Fibroblast of villous mesenchyme (primary cell): ENCODE data around the gene RER1. TPM values are rescaled to one million over a fixed set of nuclear protein-coding genes. Genes with fewer than 3 reads are reported as not detected.

ENCODE experiments used
- DNase-seq: peaks from one replicate; pipeline ENCODE4 v3.0.0-alpha.2; 2010; ENCODE audit warnings: low read depth
- H3K4me3 ChIP-seq: 2 replicates; pipeline ENCODE4 v1.5.1; 2011; ENCODE audit warnings: low read depth, mild to moderate bottlenecking, low read length
- CTCF ChIP-seq: IDR thresholded peaks from 2 replicates; pipeline ENCODE4 v1.5.1; 2012; ENCODE audit warnings: low read depth, mild to moderate bottlenecking, low read length; ENCODE audit not compliant: insufficient read depth
- total RNA-seq: library from RNA; depleted of rRNA; stranded (reverse); fragments of >200 nt; gene quantifications from 2 replicates; pipeline ENCODE4 v1.2.3, GENCODE V29; 2012

Gene RER1
- total RNA-seq, 1 donor, result 94.1 TPM

- DNase-seq, result no peak
- H3K4me3 ChIP-seq, result no peak overlapping the region
- TF ChIP-seq CTCF, result peak; percentile 7
Measured at GRCh38 chr1:2373551-2374251, 17.9 kb upstream of the RER1 start.

DNA sequence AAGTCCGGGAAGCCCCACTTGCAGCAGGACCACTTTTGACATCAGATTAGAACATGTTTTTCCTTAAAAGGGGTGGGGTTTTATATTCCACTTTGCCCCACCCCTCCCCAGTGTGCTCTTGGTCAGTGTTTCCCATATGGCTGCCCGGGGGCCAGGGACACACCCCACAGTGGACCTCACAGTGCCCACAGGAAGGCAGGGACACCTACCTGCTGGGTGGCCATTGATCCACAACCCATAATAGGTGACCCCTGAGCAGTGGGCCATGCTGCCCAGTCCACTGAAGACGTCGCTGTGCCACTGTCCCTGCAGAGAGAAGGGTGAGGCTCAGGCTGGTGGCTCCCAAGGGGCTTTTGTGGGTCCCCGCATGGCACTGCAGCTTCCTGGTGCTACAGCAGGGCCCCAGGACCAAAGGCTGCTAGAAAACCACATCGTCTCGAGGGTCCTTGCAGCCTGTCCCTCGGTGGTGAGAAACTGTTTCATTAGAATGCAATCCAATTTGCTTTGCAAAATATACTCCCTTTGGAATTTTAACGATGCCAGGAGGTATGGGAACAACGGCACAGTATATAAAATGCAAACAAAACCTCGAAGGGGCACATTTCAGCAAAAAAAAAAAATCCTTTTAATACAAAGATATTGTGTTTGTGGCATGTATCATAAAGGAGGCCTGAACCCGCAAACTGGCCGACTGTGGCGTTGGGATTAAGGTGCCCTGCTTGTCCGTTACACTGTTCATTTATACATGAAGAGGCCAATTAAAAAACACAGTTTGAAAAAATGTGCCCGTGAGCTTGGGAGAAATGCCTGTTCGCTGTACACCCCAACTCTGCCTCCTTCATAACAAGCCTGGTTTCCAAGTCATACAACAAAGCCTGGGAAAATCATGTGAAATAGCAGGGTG lies 17.1 kb upstream of the RER1 start:
- no peak for DNase-seq
- TF ChIP-seq CTCF, result no peak
- H3K4me3 ChIP-seq, result no peak overlapping the region

- no peak for TF ChIP-seq CTCF
- H3K4me3 ChIP-seq, result no peak overlapping the region
- no peak for DNase-seq
Measured at GRCh38 chr1:2375246-2375922, 16.3 kb upstream of the RER1 start.

- H3K4me3 ChIP-seq, result no peak overlapping the region
- TF ChIP-seq CTCF, result no peak
- DNase-seq, result no peak
Measured at GRCh38 chr1:2375923-2376260, 15.7 kb upstream of the RER1 start.

DNA sequence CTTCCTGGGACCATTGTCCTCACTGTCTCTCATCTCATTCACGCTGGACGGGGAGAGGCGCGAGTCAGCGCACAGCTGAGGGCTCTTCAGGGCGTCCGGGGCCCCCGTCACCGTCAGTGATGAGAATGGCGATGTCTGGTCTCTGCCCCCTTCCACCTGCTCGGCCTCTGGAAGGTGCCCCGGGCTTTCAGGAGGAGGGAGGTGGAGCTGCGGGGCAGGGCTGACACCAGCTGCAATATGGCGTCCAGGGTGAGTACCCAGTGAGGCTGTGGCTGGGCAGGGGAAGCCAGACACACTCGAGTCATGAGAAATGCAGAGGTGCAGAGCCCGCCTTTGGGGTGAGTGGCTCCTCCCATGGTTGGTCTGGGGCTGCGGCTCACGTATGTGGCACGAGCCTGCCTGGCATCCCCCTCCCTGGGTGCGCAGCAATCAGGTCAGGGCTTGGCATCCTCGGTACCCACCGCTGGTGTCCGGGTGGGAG lies 15.3 kb upstream of the RER1 start:
- no peak overlapping the region for H3K4me3 ChIP-seq
- no peak for DNase-seq
- no peak for TF ChIP-seq CTCF

DNA sequence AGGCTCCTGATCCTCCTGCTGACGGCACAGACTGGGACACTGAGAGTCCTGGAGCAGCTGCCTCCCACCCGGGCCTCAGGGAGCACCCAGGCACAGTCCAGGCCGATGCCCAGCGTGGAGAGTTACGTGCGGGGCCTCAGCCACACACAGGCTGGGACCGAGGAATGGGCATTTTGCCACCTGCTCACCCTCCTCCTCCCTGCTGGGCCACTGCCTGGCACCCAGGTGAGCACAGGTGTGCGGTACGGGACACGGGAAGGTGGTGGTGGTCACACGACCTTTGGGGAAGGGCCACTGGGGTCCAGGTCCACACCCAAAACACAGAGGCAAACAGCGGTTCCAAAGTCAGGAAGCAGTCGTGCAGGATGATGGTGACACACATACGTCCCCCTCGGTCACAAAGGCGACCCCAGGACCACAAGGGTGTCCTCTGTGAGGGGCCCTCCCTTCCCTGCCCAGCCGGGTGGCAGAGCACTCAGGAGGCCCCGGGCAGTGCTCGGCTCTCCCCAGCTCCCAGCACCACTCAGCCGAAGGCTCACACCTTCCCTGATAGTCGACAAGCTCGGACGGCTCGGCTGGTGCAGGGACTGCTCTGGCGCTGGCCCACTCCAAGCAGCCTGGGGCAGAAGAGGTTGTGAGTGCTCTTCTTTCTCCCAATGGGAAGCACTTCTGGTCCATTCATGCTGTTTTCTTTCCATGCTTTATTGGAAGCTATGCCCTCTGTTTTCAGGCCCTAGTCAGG lies 14.5 kb upstream of the RER1 start:
- no peak for TF ChIP-seq CTCF
- no peak for DNase-seq
- no peak overlapping the region for H3K4me3 ChIP-seq
